GM18508 (cell line): ENCODE measurements around the gene ATP9B.

Experiments
- ATAC-seq: cut with Tn5 transposase; IDR thresholded peaks from one replicate; pipeline ENCODE4 v1.9.1; 2021; ENCODE audit warnings: moderate number of reproducible peaks; ENCODE audit not compliant: insufficient read depth, unreplicated experiment

Gene ATP9B

GRCh38 chr18:79402209-79402576 lies 333.0 kb downstream of the ATP9B start:
- ATAC-seq, result no peak

GRCh38 chr18:79402977-79403722 lies 334.0 kb downstream of the ATP9B start:
- ATAC-seq, result no peak

DNA sequence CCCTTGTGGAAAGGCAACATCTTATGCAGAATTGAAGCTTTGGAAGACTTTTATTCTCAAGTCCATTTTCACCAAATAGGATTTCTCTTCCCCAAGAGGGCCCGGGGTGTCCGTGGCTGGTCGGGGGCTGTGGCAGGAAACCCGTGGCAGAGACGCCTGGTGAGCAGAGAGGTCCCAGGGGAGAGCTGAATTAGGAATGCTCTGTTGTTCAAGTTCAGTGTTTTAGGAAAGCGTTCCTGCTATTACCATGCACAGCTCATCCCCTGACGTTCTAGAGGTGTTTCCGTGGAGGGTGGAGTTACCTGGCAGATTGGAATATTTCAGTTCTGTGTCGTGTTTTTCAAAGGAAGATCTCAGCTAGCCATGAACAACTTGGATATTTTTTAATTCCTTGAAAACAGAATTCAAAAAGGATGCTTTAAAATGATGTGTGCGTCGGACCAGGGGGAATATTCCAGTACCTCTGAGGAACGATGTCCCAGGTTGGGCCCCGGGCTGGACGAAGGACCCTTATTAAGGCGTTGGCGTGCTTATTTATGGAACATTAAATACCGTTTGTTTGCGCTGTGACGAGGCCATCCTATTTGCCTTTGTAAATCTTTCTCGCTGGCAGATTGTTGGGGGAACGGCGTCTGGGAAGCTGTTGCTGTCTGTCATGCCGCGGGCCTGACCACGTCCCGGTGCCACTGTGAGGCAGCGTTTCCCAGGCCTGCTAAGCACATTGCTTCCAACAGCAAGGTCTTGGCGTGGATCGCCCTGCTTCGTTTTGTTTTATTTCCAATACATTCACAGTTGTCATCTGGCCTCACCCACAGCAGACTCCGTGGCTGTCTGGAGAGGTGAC lies 334.8 kb downstream of the ATP9B start:
- no peak for ATAC-seq

GRCh38 chr18:79404567-79404910 lies 335.3 kb downstream of the ATP9B start:
- ATAC-seq, result no peak

DNA sequence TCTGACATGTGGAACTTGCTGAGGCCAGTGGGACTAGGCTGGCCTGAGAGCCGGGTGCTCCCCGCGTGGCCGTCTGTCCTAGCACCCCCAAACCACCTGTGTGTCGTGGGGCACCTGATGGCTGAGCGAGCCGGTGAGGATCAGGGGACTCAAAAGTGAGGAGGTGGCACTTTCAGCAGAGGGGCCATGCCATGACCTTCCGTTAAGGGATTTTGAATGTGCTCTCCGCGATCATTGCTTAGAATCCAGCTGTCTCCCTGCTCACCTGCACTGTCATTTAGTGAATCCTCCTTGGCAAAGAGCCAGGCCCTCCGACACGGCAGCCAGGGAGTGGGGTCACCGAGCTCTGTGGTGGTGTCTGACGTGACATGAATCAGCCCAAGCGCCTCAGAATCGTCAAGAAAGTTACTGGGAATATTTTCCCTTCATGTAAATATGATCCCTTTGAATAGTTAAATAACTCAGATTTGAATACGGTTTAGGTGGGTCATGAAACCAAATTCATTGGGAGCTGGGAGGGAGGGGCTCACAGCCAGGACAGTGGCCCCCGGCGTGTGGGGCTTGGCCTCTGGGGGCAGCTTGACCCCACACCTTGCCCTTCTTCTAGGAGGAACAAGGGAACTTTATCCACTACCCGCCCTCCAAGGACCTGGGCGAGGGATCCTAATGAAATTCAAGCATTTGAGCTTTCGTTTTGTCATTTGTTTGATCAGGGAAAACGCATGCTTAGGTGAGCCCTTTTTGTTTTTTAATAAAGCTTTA lies 336.0 kb downstream of the ATP9B start:
- ATAC-seq, result no peak

GRCh38 chr18:79405781-79406575 lies 336.8 kb downstream of the ATP9B start:
- no peak for ATAC-seq

DNA sequence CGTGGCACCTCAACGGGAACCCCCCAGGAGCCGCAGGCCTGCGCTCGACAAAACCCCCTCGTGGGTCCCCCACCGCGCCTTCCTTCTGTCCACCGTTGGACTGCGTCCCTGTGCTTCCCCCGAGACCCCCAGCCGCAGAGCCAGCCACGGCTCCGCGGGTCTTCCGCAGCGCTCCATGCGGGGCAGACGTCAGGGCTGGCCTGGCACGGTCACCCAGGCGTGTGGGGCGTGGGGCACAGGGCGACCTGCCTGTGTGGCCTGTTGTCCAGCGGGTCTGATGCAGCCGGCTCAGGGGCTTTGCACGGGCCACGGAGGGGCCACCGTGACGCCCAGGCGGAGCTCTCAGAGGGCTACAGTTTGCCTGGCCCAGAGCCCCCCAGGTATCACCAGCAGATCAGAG lies 337.5 kb downstream of the ATP9B start:
- no peak for ATAC-seq

GRCh38 chr18:79409313-79409712 lies 340.1 kb downstream of the ATP9B start:
- ATAC-seq, result no peak

DNA sequence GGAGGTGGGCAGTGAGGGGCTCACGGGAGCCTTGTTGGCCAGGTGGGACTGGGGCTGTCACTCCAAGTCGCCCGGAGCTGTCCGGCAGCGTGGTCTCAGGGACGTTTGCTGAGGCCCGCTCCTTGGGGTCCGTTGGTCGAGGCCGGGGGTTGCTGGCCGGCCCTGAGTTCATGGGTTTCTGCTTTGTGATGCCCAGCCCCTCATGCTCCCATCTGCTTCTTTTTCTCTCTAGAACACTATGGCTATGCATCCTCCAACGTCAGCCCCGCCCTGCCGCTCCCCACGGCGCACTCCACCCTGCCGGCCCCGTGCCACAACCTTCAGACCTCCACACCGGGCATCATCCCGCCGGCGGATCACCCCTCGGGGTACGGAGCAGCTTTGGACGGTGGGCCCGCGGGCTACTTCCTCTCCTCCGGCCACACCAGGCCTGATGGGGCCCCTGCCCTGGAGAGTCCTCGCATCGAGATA lies 341.0 kb downstream of the ATP9B start:
- no peak for ATAC-seq

- ATAC-seq, result no peak
These were observed 341.8 kb downstream of the ATP9B start for GRCh38 chr18:79410731-79411613.

GRCh38 chr18:79411614-79412526 lies 342.7 kb downstream of the ATP9B start:
- no peak for ATAC-seq

GRCh38 chr18:79413025-79413424 lies 343.8 kb downstream of the ATP9B start:
- ATAC-seq, result no peak

DNA sequence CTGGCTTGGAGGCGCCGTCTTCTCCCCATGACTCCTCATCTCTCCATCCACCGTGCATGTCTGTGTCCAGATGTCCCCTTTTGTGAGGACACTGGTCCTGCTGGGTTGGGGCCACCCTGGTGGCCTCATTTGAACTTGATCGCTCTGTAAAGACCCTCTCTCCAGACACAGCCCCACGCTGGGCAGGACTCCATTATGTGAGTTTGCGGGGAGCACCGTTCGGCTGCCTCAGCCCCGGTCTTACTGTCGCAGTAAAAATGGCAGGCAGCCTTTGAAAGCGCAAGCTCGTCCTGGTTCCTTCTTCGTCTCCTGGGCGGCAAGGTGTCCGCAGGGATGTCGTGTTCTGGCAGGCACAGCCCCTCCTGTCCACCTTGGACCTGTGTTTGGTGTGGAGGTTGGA lies 344.2 kb downstream of the ATP9B start:
- no peak for ATAC-seq

GRCh38 chr18:79413901-79414300 lies 344.7 kb downstream of the ATP9B start:
- no peak for ATAC-seq

DNA sequence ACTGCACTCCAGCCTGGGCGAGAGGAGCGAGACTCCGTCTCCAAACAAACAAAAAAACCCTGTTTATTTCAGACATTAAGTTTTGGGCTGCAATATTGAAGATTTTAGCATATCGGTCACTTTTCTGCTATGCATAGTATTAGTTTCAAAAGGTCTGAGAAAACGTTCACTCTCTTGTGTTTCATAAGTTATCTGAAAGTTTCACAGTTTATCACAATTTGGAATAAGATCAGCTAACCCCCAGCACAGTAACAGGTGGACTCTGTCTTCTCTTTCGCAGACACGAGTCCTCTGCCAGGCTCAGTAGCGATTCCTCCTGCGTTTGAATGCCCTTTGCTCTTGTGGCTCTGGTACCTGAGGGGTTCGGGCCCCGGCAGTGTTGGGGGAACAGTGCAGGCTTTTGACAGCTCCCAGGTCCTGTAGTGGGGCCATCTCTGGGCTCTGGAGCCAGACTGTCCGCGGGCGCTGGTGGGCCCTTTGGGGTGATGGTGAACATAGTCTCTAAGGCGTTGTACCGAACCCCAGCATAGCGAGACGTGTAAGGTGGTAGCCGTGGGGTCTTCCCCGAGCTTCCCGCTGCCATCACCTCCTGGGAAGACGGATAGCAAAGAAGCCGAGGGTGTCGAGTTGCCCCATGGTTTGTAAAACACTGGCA lies 347.0 kb downstream of the ATP9B start:
- no peak for ATAC-seq

GRCh38 chr18:79416677-79417052 lies 347.5 kb downstream of the ATP9B start:
- ATAC-seq, result no peak

DNA sequence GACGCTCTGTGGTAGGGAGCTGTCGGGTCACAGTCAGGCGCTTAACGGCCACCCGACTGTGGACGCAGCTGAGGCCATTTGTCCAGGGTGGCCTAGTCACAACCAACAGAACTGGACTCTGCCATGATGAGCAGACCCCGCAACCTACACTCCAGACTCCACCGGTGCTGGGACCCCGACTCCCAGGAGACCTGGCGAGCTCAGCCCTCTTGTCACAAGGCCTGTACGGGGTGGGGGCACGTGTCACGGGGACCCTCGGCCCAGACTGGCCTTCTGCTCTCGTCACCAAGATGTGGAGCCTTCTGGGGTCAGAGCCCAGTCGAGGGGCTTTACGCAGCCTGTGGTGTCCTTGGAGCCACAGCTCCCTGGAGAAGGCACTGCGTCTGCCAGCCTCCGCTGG lies 349.0 kb downstream of the ATP9B start:
- ATAC-seq, result no peak

GRCh38 chr18:79418642-79419041 lies 349.4 kb downstream of the ATP9B start:
- ATAC-seq, result no peak
